ENCODE measurements around the gene TMEM131.

GRCh38 chr2:97743913-97744312, 251.8 kb downstream of the TMEM131 start:
- no peak for TF ChIP-seq CTCF (IDR thresholded peaks at IDR 0.05)
- no peak for TF ChIP-seq POLR2A (IDR thresholded peaks at IDR 0.05)
